ENCODE data around the gene PLA2G1B.
"Not testable (repeated sequence)": the region's sequence is repeated elsewhere in the genome, so short reads cannot be mapped to it uniquely, and the experiment has no call there.

The PLA2G1B gene

DNA sequence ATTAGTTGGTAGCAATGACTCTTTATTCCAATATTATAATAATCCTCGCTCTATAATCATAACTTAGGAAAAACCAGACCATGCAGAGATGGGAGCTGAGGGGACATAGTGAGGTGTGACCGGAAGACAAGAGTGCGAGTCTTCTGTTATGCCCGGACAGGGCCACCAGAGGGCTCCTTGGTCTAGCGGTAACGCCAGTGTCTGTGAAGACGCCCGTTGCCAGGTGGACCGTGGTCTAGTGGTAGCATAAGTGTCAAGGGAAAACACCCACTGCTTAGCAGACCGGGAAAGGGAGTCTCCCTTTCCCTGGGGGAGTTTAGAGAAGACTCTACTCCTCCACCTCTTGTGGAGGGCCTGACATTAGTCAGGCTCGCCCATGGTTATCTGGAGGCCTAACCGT, 7.9 kb upstream of the PLA2G1B start:
- H3K9me3 ChIP-seq; H3K4me3 ChIP-seq (ENCODE audit: low read depth, low read length); H3K36me3 ChIP-seq; H3K4me1 ChIP-seq; H3K27me3 ChIP-seq: not testable (repeated sequence)
- TF ChIP-seq CTCF (IDR thresholded peaks at IDR 0.05; ENCODE audit: low read depth, low read length): peak; percentile 67
- peak; percentile 68 for DNase-seq

DNA sequence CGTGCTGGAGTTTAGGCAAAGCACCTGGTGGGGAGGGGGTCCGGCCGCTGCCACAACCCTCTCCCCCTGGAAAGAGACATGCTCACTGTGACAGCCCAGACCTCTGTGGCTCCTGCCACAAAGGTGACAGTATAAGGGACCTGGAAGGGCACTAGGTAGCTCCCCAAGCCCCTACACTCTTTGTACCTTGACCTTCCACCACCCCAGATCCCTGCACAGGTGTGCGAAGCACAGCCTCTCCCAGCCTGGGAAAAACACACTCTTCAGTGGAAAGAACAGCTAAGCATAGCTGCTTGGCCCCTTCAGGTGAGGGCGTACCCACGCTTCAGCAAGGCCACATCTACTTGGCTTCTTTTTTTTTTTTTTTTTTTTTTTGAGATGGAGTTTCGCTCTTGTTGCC, 4.9 kb upstream of the PLA2G1B start:
- DNase-seq: no peak
- no peaks in the 10 kb centered on the region for H3K36me3 ChIP-seq
- TF ChIP-seq CTCF (IDR thresholded peaks at IDR 0.05; ENCODE audit: low read depth, low read length): no peak
- H3K27me3 ChIP-seq: no peaks in the 10 kb centered on the region
- no peak overlapping the region for H3K4me3 ChIP-seq (ENCODE audit: low read depth, low read length)
- peaks cover 5% of the 10 kb centered on the region; the same call in 1 of the 2 replicates for H3K9me3 ChIP-seq
- no peaks in the 10 kb centered on the region for H3K4me1 ChIP-seq

GRCh38 chr12:120332041-120332440, 4.5 kb upstream of the PLA2G1B start:
- no peaks in the 10 kb centered on the region for H3K36me3 ChIP-seq
- no peak for TF ChIP-seq CTCF (IDR thresholded peaks at IDR 0.05; ENCODE audit: low read depth, low read length)
- DNase-seq: no peak
- H3K27me3 ChIP-seq: no peaks in the 10 kb centered on the region
- no peak overlapping the region for H3K4me3 ChIP-seq (ENCODE audit: low read depth, low read length)
- peaks cover 3% of the 10 kb centered on the region; the same call in 1 of the 2 replicates for H3K9me3 ChIP-seq
- H3K4me1 ChIP-seq: no peaks in the 10 kb centered on the region

DNA sequence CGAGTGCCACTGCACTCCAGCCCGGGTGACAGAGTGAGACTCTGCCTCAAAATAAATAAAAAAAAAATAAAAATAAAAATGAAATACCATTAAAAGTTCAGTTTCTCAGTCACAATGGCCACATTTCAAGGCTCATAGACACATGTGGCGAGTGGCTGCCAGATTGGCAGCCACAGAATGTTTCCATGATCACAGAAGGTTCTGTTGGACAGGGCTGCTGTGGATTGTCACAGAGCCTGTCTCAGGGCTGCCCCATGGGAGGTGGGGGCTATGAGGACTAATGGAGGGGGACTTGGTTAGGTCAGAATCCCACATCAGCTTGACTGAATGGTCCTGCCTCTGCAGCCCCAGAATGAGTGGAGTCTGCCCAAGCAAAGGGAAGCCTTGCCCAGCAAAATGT, 3.8 kb upstream of the PLA2G1B start:
- TF ChIP-seq CTCF (IDR thresholded peaks at IDR 0.05; ENCODE audit: low read depth, low read length): no peak
- Histone ChIP-seq H3K27me3 (no peaks in the 10 kb centered on the region), H3K4me1 (no peaks in the 10 kb centered on the region), H3K36me3 (no peaks in the 10 kb centered on the region), H3K4me3 (ENCODE audit: low read depth, low read length) (no peak overlapping the region), H3K9me3 (no peaks in the 10 kb centered on the region)
- DNase-seq: no peak

DNA sequence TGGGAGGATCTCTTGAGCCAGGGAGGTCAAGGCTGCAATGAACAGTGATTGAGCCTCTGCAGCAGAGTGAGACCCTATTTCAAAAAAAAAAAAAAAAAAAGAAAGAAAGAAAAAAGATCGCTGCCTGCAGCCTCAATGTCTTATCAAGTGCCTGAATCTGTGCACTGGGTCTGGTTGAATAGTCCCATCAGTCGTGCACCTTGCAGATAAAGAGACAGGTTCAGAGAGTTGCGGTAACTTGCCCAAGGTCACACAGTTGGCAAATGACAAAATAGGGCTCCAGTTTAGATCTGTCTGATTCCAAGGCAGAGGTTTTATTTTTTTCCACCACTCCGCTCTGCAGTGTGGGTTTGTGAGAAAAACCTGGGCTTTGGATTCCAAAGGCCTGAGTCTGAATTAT, 649 bp upstream of the PLA2G1B start:
- no peaks in the 10 kb centered on the region for H3K36me3 ChIP-seq
- no peaks in the 10 kb centered on the region for H3K27me3 ChIP-seq
- H3K4me3 ChIP-seq (ENCODE audit: low read depth, low read length): no peak overlapping the region
- no peaks in the 10 kb centered on the region for H3K4me1 ChIP-seq
- no peak for TF ChIP-seq CTCF (IDR thresholded peaks at IDR 0.05; ENCODE audit: low read depth, low read length)
- no peaks in the 10 kb centered on the region for H3K9me3 ChIP-seq
- no peak for DNase-seq

- H3K27me3 ChIP-seq: no peaks in the 10 kb centered on the region
- TF ChIP-seq CTCF (IDR thresholded peaks at IDR 0.05; ENCODE audit: low read depth, low read length): no peak
- H3K9me3 ChIP-seq: no peaks in the 10 kb centered on the region
- no peaks in the 10 kb centered on the region for H3K36me3 ChIP-seq
- DNase-seq: no peak
- no peak overlapping the region for H3K4me3 ChIP-seq (ENCODE audit: low read depth, low read length)
- H3K4me1 ChIP-seq: no peaks in the 10 kb centered on the region
Observed at GRCh38 chr12:120324841-120325417, 2.6 kb downstream of the PLA2G1B start.

All from BE2C (cell line).